GM13976 (cell line): Measurements from ENCODE around the gene TMEFF2.

Experiments used
- DNase-seq: peaks from one replicate; pipeline ENCODE4 v3.0.0; 2012; ENCODE audit warnings: low spot score
- CTCF ChIP-seq: IDR thresholded peaks from 2 replicates; pipeline ENCODE4 v1.5.1; 2012; ENCODE audit warnings: borderline replicate concordance, mild to moderate bottlenecking; ENCODE audit not compliant: insufficient read depth; ENCODE audit errors: extremely low read depth, missing control alignments, control extremely low read depth
- in situ Hi-C: fragments of 300-500 bp; cut with MboI; formaldehyde crosslinking; loops from one replicate; pipeline ENCODE4 v1.12.0; 2022; ENCODE audit warnings: low sequenced_read_pairs, mixed read lengths, inconsistent platforms; ENCODE audit not compliant: unreplicated experiment

TMEFF2 gene

GRCh38 chr2:191965733-191966132 is 229.0 kb downstream of the TMEFF2 start:
- TF ChIP-seq CTCF: no peak
- DNase-seq: no peak
- in situ Hi-C loops: no loop called here

- TF ChIP-seq CTCF: no peak
- in situ Hi-C loops: no loop called here
- DNase-seq: no peak
These were observed 233.2 kb downstream of the TMEFF2 start for GRCh38 chr2:191961556-191961955.

GRCh38 chr2:191959209-191959608 is 235.5 kb downstream of the TMEFF2 start:
- no peak for TF ChIP-seq CTCF
- in situ Hi-C loops: no loop called here
- no peak for DNase-seq

DNA sequence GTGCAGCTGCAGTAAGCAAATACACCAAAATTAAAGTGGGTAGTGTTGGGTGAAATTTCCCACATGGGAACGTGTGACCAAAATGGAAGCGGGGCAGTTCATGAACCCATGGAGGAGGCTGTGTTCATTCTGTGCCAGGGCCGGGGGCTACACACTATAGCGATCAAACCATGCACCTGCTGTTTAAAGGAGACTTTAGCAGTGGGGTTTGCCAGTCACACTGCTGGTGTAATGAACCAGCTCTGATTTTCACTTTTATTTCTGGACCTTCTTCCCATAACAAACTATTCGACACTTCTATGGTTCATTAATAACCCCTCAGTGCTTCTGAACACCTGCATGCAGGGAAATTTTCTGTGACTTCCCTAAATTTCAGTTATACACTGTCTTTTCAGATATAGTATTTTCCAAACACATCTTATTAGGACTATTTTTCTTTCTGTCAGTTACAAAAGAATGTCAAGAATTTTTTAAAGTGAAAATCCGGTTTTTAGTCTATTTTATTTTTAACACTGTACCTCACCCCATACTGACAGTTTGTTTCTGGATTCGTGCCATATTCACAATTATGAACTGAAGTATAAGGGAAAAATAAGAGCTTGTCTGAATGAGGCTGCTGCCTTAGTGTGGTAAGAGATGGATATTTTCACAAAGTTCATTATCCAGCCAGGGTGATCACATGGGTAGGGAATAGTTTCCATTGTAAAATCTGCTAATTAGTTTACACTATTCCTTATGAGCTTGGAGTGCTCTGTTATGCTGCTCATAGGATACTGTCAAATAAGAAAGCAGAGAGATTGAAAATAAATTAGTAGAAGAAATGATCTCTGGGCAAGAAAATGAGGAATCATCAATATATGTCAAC is 236.5 kb downstream of the TMEFF2 start:
- in situ Hi-C loops: no loop called here
- no peak for TF ChIP-seq CTCF
- DNase-seq: no peak

DNA sequence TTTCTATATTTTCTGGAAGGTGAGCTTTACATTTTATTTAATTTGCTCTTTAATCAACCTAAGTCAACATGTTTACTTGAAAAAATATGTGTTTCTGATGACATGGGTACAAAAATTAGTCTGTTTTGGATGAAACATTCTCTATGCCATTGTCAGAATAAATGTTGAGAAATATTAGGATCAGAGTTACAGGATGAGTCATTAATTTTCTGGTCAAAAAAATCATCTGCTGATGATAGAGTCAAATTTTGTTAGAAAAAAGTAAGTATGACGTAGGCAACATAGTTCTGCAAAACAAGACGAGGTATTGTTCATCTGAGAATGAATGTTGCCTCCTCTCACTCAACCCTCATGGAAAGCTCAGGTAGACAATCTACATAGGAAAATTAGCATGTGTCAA is 240.3 kb downstream of the TMEFF2 start:
- in situ Hi-C loops: no loop called here
- no peak for DNase-seq
- no peak for TF ChIP-seq CTCF

DNA sequence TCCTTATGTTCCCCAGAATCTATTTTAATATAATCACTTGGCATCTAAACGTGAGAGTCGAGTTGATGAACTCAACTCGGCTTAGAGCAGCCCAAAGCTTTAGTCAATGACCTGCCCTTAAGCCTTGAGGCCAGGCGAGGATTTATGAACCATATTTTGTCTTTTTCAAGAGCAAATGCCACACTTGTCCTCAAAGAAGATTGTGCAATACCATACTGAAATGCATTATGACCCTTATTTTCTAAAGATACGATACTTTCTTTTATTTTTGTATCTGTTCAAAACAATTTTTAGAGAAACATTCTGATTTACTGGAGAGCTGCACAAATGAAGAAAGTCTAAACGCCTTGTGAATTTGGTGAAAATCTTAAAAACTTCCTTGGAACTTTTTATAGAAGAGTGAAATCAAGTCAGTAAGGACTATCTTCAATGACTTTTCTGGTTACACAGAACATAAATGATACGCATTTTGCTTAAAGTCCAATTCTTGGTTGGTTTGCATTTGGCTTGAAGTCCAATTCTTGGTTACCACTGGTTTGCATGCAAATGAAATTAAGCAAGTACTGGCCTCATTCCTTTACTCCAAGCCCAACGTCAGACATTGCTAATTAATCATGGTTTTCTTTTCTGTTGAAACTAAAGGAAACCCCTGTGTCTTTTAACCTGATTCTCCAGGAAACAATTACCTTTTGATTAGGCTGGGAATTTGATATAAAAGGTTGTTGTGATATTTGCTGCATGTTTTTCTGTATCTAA is 242.0 kb downstream of the TMEFF2 start:
- no peak for TF ChIP-seq CTCF
- no peak for DNase-seq
- in situ Hi-C loops: no loop called here
